HCT116 (cell line): Measurements from ENCODE around the gene COL12A1. TPM values are rescaled to one million over a fixed set of nuclear protein-coding genes. Genes with fewer than 3 reads are reported as not detected.

Experiments
- ATAC-seq: fragments of 200-7000 bp; cut with Tn5 transposase; 2 replicates; pipeline ENCODE4 v1.9.1; 2020; ENCODE audit warnings: mild to moderate bottlenecking, moderate library complexity
- BruUV-seq: library from RNA; stranded (reverse); fragments of 400-500 nt; replicated peaks from 2 replicates; lab custom pipeline; 2021; lab: Mats Ljungman, UMichigan
- CTCF ChIA-PET: fragments of 300-600 bp; sonication (Branson Sonifier 250); formaldehyde crosslinking; loops from one replicate; lab custom pipeline; 2021; ENCODE audit warnings: antibody characterized with exemption; lab: Charles Lee
- POLR2A ChIA-PET: fragments of 300-600, 350-600 bp; sonication (Branson Sonifier 250); formaldehyde crosslinking; loops from one replicate; lab custom pipeline; 2021; ENCODE audit warnings: antibody characterized with exemption; lab: Charles Lee
- RAD21 ChIA-PET, 2 experiments: fragments of 300-600 bp; sonication (Branson Sonifier 250); formaldehyde crosslinking; loops; one replicate each; lab custom pipeline; 2023; ENCODE audit warnings: low total read pairs in 2 of 2; ENCODE audit not compliant: uncharacterized antibody in 2 of 2, unreplicated experiment in 2 of 2, low non-redundant PET in 1 of 2; lab: Charles Lee
- DNase-seq: peaks from one replicate; pipeline ENCODE4 v3.0.0-alpha.2; 2010; ENCODE audit warnings: low read depth, low spot score
- H2AFZ ChIP-seq: fragments of 200-600 bp; shearing (Covaris generic), sonication (generic); 2 replicates; pipeline ENCODE4 v1.6.1; 2017; ENCODE audit warnings: low read depth, mixed run types, mixed read lengths, antibody characterized with exemption, low read length; ENCODE audit not compliant: poor library complexity, severe bottlenecking
- H3K27ac ChIP-seq: 2 replicates; pipeline ENCODE4 v1.5.1; 2012; ENCODE audit warnings: low read depth, low read length
- H3K27me3 ChIP-seq: fragments of 200-600 bp; sonication (generic); 2 replicates; pipeline ENCODE4 v1.6.1; 2016; ENCODE audit warnings: mixed run types, low read length, mixed read lengths; ENCODE audit not compliant: insufficient read depth
- H3K36me3 ChIP-seq, 2 experiments: fragments of 200-500 bp in 1 of 2; fragments of 200-600 bp in 1 of 2; sonication (Bioruptor generic) in 1 of 2; sonication (generic) in 1 of 2; 2 replicates each; pipeline versions ENCODE4 v1.5.1 to v1.6.1; 2014 to 2016; ENCODE audit warnings: low read length in 2 of 2, inconsistent platforms in 1 of 2, mixed read lengths in 1 of 2, mixed run types in 1 of 2; ENCODE audit not compliant: insufficient read depth in 2 of 2, control insufficient read depth in 1 of 2
- H3K4me1 ChIP-seq, 2 experiments: fragments of 200-600 bp in 1 of 2; sonication (generic) in 1 of 2; 2 replicates each; pipeline versions ENCODE4 v1.5.1 to v1.6.1; 2012 to 2017; ENCODE audit warnings: low read length in 2 of 2, inconsistent platforms in 1 of 2, mild to moderate bottlenecking in 1 of 2, mixed read lengths in 1 of 2, mixed run types in 1 of 2, moderate library complexity in 1 of 2; ENCODE audit not compliant: insufficient read depth in 2 of 2, control insufficient read depth in 1 of 2
- H3K4me2 ChIP-seq: fragments of 200-600 bp; sonication (generic); 2 replicates; pipeline ENCODE4 v1.6.1; 2017; ENCODE audit warnings: mixed run types, low read length, mixed read lengths
- H3K4me3 ChIP-seq, 2 experiments: fragments of 200-600 bp in 1 of 2; sonication (generic) in 1 of 2; replicated peaks in 1 of 2; 2 replicates each; pipeline ENCODE4 v1.5.1; 2011 to 2016; ENCODE audit warnings: low read length in 2 of 2, control low read depth in 1 of 2, low read depth in 1 of 2, mild to moderate bottlenecking in 1 of 2, mixed read lengths in 1 of 2, mixed run types in 1 of 2
- H3K79me2 ChIP-seq: fragments of 200-600 bp; sonication (generic); 2 replicates; pipeline ENCODE4 v1.6.1; 2017; ENCODE audit warnings: mild to moderate bottlenecking, mixed run types, low read length, moderate library complexity, mixed read lengths; ENCODE audit not compliant: insufficient read depth
- H3K9ac ChIP-seq: fragments of 200-600 bp; sonication (generic); 2 replicates; pipeline ENCODE4 v1.6.1; 2016; ENCODE audit warnings: low read length, mixed read lengths
- H3K9me2 ChIP-seq: fragments of 200-600 bp; sonication (generic), shearing (Covaris generic); 2 replicates; pipeline ENCODE4 v1.6.1; 2017; ENCODE audit warnings: mixed run types, mild to moderate bottlenecking, moderate library complexity; ENCODE audit not compliant: insufficient read depth
- H3K9me3 ChIP-seq, 2 experiments: fragments of 200-500 bp in 1 of 2; fragments of 200-600 bp in 1 of 2; sonication (Bioruptor generic) in 1 of 2; sonication (generic) in 1 of 2; 2 replicates each; pipeline ENCODE4 v1.6.1; 2014 to 2017; ENCODE audit warnings: low read length in 2 of 2, mixed read lengths in 2 of 2, inconsistent platforms in 1 of 2, low read depth in 1 of 2, mild to moderate bottlenecking in 1 of 2, mixed run types in 1 of 2, moderate library complexity in 1 of 2; ENCODE audit not compliant: control insufficient read depth in 1 of 2, insufficient read depth in 1 of 2
- H4K20me1 ChIP-seq: fragments of 200-600 bp; sonication (generic), shearing (Covaris generic); 2 replicates; pipeline ENCODE4 v1.6.1; 2017; ENCODE audit warnings: mixed run types, mild to moderate bottlenecking, moderate library complexity; ENCODE audit not compliant: insufficient read depth
- CEBPB ChIP-seq: IDR thresholded peaks from 2 replicates; pipeline ENCODE4 v1.6.1; 2012; ENCODE audit warnings: low read depth
- CTCF ChIP-seq, 3 experiments: fragments of 200-600 bp in 1 of 3; sonication (generic) in 1 of 3; IDR thresholded peaks in 2 of 3; conservative IDR thresholded peaks in 1 of 3; 2 replicates each; pipeline ENCODE4 v1.5.1; 2012 to 2017; ENCODE audit warnings: low read depth in 2 of 3, low read length in 2 of 3, antibody characterized with exemption in 1 of 3, borderline replicate concordance in 1 of 3, control low read depth in 1 of 3, mild to moderate bottlenecking in 1 of 3, mixed read lengths in 1 of 3, mixed run types in 1 of 3, moderate library complexity in 1 of 3; ENCODE audit not compliant: insufficient read depth in 1 of 3
- EZH2phosphoT487 ChIP-seq: fragments of 200-600 bp; IDR thresholded peaks from 2 replicates; pipeline ENCODE4 v1.6.1; 2018; ENCODE audit warnings: antibody characterized with exemption, borderline replicate concordance
- FOSL1 ChIP-seq: IDR thresholded peaks from 2 replicates; pipeline ENCODE4 v1.6.1; 2012; ENCODE audit warnings: low read depth
- POLR2A ChIP-seq: IDR thresholded peaks from 2 replicates; pipeline ENCODE4 v1.7.0; 2011; ENCODE audit warnings: borderline replicate concordance; ENCODE audit not compliant: insufficient read depth, insufficient read length; ENCODE audit errors: extremely low read depth
- POLR2AphosphoS5 ChIP-seq: IDR thresholded peaks from 2 replicates; pipeline ENCODE4 v1.6.1; 2011; ENCODE audit warnings: mild to moderate bottlenecking, low read depth, low read length, moderate library complexity
- SIN3A ChIP-seq: IDR thresholded peaks from 2 replicates; pipeline ENCODE4 v1.6.1; 2012; ENCODE audit warnings: low read depth
- SRF ChIP-seq: IDR thresholded peaks from 2 replicates; pipeline ENCODE4 v1.6.1; 2012; ENCODE audit warnings: low read depth
- TCF7L2 ChIP-seq: IDR thresholded peaks from 2 replicates; pipeline ENCODE4 v1.7.0; 2011; ENCODE audit warnings: borderline replicate concordance, inconsistent platforms; ENCODE audit not compliant: insufficient read depth, insufficient read length; ENCODE audit errors: extremely low read depth
- YY1 ChIP-seq: IDR thresholded peaks from 2 replicates; pipeline ENCODE4 v1.6.1; 2011; ENCODE audit warnings: low read length, low read depth, moderate library complexity, mild to moderate bottlenecking; ENCODE audit not compliant: insufficient replicate concordance; ENCODE audit errors: extremely low read depth
- ZBTB33 ChIP-seq: IDR thresholded peaks from 2 replicates; pipeline ENCODE4 v1.6.1; 2011; ENCODE audit warnings: mild to moderate bottlenecking, low read length, moderate library complexity; ENCODE audit not compliant: insufficient replicate concordance; ENCODE audit errors: extremely low read depth
- ZNF274 ChIP-seq: fragments of 200-500 bp; sonication (Bioruptor generic); IDR thresholded peaks from 2 replicates; pipeline ENCODE4 v1.6.1; 2014; ENCODE audit warnings: mild to moderate bottlenecking, low read depth, low read length, inconsistent platforms
- intact Hi-C: fragments of 100-400 bp; cut with micrococcal nuclease; formaldehyde crosslinking; loops from 2 replicates; pipeline ENCODE4 v1.10.0; 2022
- total RNA-seq: library from RNA; stranded (reverse); gene quantifications from one replicate; pipeline ENCODE4 v1.2.1, GENCODE V29; 2021; ENCODE audit not compliant: unreplicated experiment

Gene COL12A1
- total RNA-seq, 1 experiment from 2014 or later: 23.5 TPM

DNA sequence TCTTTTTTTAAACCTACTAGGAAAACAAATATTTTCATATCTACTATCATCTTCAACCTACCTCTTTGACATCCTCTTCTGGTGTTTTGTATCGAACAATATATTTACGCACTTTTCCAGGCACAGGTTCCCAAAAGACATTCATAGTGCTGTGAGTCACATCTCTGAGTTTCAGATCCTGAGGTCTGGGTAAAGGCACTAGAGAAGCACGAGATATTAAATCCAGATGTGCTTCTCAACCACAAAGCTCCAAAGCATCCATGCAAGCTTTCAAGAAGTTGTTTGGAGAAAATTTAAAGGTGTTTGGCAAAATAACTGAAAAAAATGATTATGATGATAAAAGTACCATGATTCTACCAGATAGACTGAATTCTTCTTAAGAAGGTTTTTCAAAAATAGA, 62.7 kb downstream of the COL12A1 start:
- RAD21 ChIA-PET: no interaction called here
- POLR2A ChIA-PET: no interaction called here
- Histone ChIP-seq H3K27ac (no peak overlapping the region), H3K36me3 (peaks cover 0 to 29% of the 10 kb centered on the region in 2 experiments; a peak in 1 of 4 replicates), H3K4me3 (no peak overlapping the region), H3K9ac (no peak overlapping the region), H3K27me3 (no peaks in the 10 kb centered on the region), H3K9me2 (no peaks in the 10 kb centered on the region), H4K20me1 (no peaks in the 10 kb centered on the region)
- no peak for ATAC-seq
- no peak for DNase-seq
- TF ChIP-seq ZNF274: no peak
- TF ChIP-seq TCF7L2: no peak
- TF ChIP-seq ZBTB33: no peak
- no peak for TF ChIP-seq YY1
- TF ChIP-seq CTCF (IDR thresholded peaks at IDR 0.05 in 2 of 3, conservative IDR thresholded peaks at IDR 0.05 in 1 of 3; ENCODE audit: borderline replicate concordance in 1 of 3, insufficient read depth in 1 of 3, low read depth in 2 of 3, low read length in 2 of 3): no peak
- TF ChIP-seq SIN3A: no peak
- TF ChIP-seq POLR2AphosphoS5: no peak
- no peak for TF ChIP-seq FOSL1
- TF ChIP-seq EZH2phosphoT487: no peak
- TF ChIP-seq SRF: no peak
- TF ChIP-seq CEBPB: no peak
- TF ChIP-seq POLR2A: no peak
- TF ChIP-seq, all 23 proteins: peak for 0
- Histone ChIP-seq H2AFZ (no peak overlapping the region), H3K9me3 (no peaks in the 10 kb centered on the region), H3K4me1 (no peaks in the 10 kb centered on the region), H3K79me2 (no peaks in the 10 kb centered on the region), H3K4me2 (no peak overlapping the region)
- intact Hi-C loops: no loop called here
- CTCF ChIA-PET: no interaction called here
- BruUV-seq: no TSS peak
